Liver (tissue), 9 donors: Measurements from ENCODE around the gene ENOX1. TPM values are rescaled to one million over a fixed set of nuclear protein-coding genes. Genes with fewer than 3 reads are reported as not detected.

Experiments used
- DNase-seq: peaks from one replicate; pipeline ENCODE4 v3.0.0-alpha.2; 2017; ENCODE audit warnings: low spot score
- H3K27ac ChIP-seq, 2 donors: one replicate each; pipeline ENCODE4 v1.7.0; 2013; ENCODE audit warnings: inconsistent platforms in 2 of 2, low read length in 2 of 2, control low read depth in 1 of 2, low read depth in 1 of 2, mild to moderate bottlenecking in 1 of 2
- H3K27me3 ChIP-seq, 4 donors: one replicate each; pipeline versions ENCODE4 v1.6.1 to v1.7.0; 2013; ENCODE audit warnings: low read length in 3 of 4, inconsistent platforms in 1 of 4, mild to moderate bottlenecking in 1 of 4, moderate library complexity in 1 of 4; ENCODE audit not compliant: control insufficient read depth in 4 of 4, insufficient read depth in 4 of 4
- H3K36me3 ChIP-seq, 4 donors: one replicate each; pipeline versions ENCODE4 v1.6.1 to v1.7.0; 2013; ENCODE audit warnings: low read length in 3 of 4, mild to moderate bottlenecking in 3 of 4, low read depth in 1 of 4, moderate library complexity in 1 of 4; ENCODE audit not compliant: control insufficient read depth in 4 of 4, insufficient read depth in 3 of 4
- H3K4me1 ChIP-seq, 4 donors: one replicate each; pipeline versions ENCODE4 v1.6.1 to v1.7.0; 2013; ENCODE audit warnings: low read length in 3 of 4, mild to moderate bottlenecking in 3 of 4, moderate library complexity in 1 of 4; ENCODE audit not compliant: control insufficient read depth in 4 of 4, insufficient read depth in 4 of 4
- H3K4me3 ChIP-seq, 3 donors: one replicate each; pipeline versions ENCODE4 v1.6.1 to v1.7.0; 2013; ENCODE audit warnings: low read length in 3 of 3, control low read depth in 1 of 3, low read depth in 1 of 3, mild to moderate bottlenecking in 1 of 3
- H3K9ac ChIP-seq, 2 donors: one replicate each; pipeline ENCODE4 v1.7.0; 2013; ENCODE audit warnings: low read length in 2 of 2, mild to moderate bottlenecking in 2 of 2, moderate library complexity in 2 of 2, control low read depth in 1 of 2, low read depth in 1 of 2
- H3K9me3 ChIP-seq, 4 donors: one replicate each; pipeline versions ENCODE4 v1.6.1 to v1.7.0; 2013; ENCODE audit warnings: low read length in 3 of 4; ENCODE audit not compliant: control insufficient read depth in 4 of 4
- ATF3 ChIP-seq: IDR thresholded peaks from 2 replicates; pipeline ENCODE4 v1.6.1; 2016; ENCODE audit warnings: antibody characterized with exemption
- CTCF ChIP-seq: fragments of 150-350 bp; IDR thresholded peaks from 2 replicates; pipeline ENCODE4 v1.5.1; 2017; ENCODE audit warnings: improper control_type of control experiment, low read depth, low read length; ENCODE audit not compliant: missing input control
- FOXA1 ChIP-seq: IDR thresholded peaks from 2 replicates; pipeline ENCODE4 v1.6.1; 2016; ENCODE audit warnings: antibody characterized with exemption
- FOXA2 ChIP-seq: IDR thresholded peaks from 2 replicates; pipeline ENCODE4 v1.6.1; 2016; ENCODE audit warnings: antibody characterized with exemption
- GABPA ChIP-seq, 2 donors: IDR thresholded peaks in 1 of 2; conservative IDR thresholded peaks in 1 of 2; 2 replicates each; pipeline ENCODE4 v1.6.1; 2016; ENCODE audit warnings: antibody characterized with exemption in 2 of 2, mild to moderate bottlenecking in 1 of 2, moderate library complexity in 1 of 2
- HNF4A ChIP-seq, 2 donors: conservative IDR thresholded peaks; 2 replicates each; pipeline ENCODE4 v1.6.1; 2016; ENCODE audit warnings: antibody characterized with exemption in 2 of 2, mild to moderate bottlenecking in 2 of 2
- HNF4G ChIP-seq: IDR thresholded peaks from 2 replicates; pipeline ENCODE4 v1.6.1; 2016; ENCODE audit warnings: antibody characterized with exemption
- JUND ChIP-seq, 2 donors: IDR thresholded peaks; 2 replicates each; pipeline ENCODE4 v1.6.1; 2016; ENCODE audit warnings: antibody characterized with exemption in 2 of 2
- MAX ChIP-seq: IDR thresholded peaks from 2 replicates; pipeline ENCODE4 v1.6.1; 2016; ENCODE audit warnings: antibody characterized with exemption
- NR2F2 ChIP-seq: IDR thresholded peaks from 2 replicates; pipeline ENCODE4 v1.6.1; 2016; ENCODE audit warnings: antibody characterized with exemption
- RAD21 ChIP-seq, 2 donors: IDR thresholded peaks; 2 replicates each; pipeline ENCODE4 v1.6.1; 2016; ENCODE audit warnings: antibody characterized with exemption in 2 of 2, mild to moderate bottlenecking in 2 of 2
- REST ChIP-seq: IDR thresholded peaks from 2 replicates; pipeline ENCODE4 v1.6.1; 2016; ENCODE audit warnings: antibody characterized with exemption, mild to moderate bottlenecking
- RXRA ChIP-seq, 2 donors: IDR thresholded peaks; 2 replicates each; pipeline ENCODE4 v1.6.1; 2017 to 2018; ENCODE audit warnings: antibody characterized with exemption in 2 of 2, mild to moderate bottlenecking in 1 of 2
- SP1 ChIP-seq: IDR thresholded peaks from 2 replicates; pipeline ENCODE4 v1.6.1; 2018; ENCODE audit warnings: antibody characterized with exemption, mild to moderate bottlenecking
- YY1 ChIP-seq: IDR thresholded peaks from 2 replicates; pipeline ENCODE4 v1.6.1; 2016; ENCODE audit warnings: antibody characterized with exemption, mild to moderate bottlenecking
- ZBTB33 ChIP-seq: IDR thresholded peaks from 2 replicates; pipeline ENCODE4 v1.6.1; 2016; ENCODE audit warnings: antibody characterized with exemption
- WGBS: extraction: QIAGEN DNeasy Blood & Tissue Kit; methylation state at CpG from one replicate; pipeline ENCODE4 v1.1.7; 2013; 5-methylcytosine and 5-hydroxymethylcytosine counted together
- polyA plus RNA-seq, 2 donors: library from polyadenylated mRNA; stranded (reverse) in 1 of 2; unstranded in 1 of 2; fragments of 200-250 nt in 1 of 2; fragments of >200 nt in 1 of 2; fragmentation: Nextera tagmentation in 1 of 2; extraction: Ambion mirVana in 1 of 2; gene quantifications; one replicate each; pipeline versions ENCODE4 v1.2.1 to v1.2.3, GENCODE V29; 2013 to 2015
- total RNA-seq, 2 donors: library from RNA; depleted of rRNA; stranded (reverse); fragments of >200 nt; gene quantifications; one replicate each; pipeline ENCODE4 v1.2.3, GENCODE V29; 2014
- donor health status: healthy.
- donor health status: healthy.
- donor health status: healthy.
- donor health status: healthy.
- donor health status: healthy.

Gene ENOX1
- total and polyA plus RNA-seq, 4 donors = 0.02 to 0.33 (median 0.08) TPM; not detected in 1

GRCh38 chr13:43469791-43470190 lies 317.0 kb downstream of the ENOX1 start (continued):
- TF ChIP-seq MAX (no peak), SP1 (no peak), HNF4A (conservative IDR thresholded peaks at IDR 0.05) (no peak), HNF4G (no peak), ZBTB33 (no peak), CTCF (no peak)

- no peak for TF ChIP-seq ZBTB33
- TF ChIP-seq NR2F2 = no peak
- no peak for TF ChIP-seq GABPA (IDR thresholded peaks at IDR 0.05 in 1 of 2, conservative IDR thresholded peaks at IDR 0.05 in 1 of 2)
- no peak for TF ChIP-seq HNF4G
- no peak for TF ChIP-seq RXRA (IDR thresholded peaks at IDR 0.05)
- no peak for TF ChIP-seq YY1
- Histone ChIP-seq H3K27ac (no peak overlapping the region), H3K9me3 (no peaks in the 10 kb centered on the region), H3K27me3 (no peaks in the 10 kb centered on the region), H3K4me3 (no peak overlapping the region), H3K4me1 (no peaks in the 10 kb centered on the region), H3K36me3 (no peaks in the 10 kb centered on the region), H3K9ac (no peak overlapping the region)
- no peak for DNase-seq
- WGBS = 81% methylated on average over 3 of the region's 3 CpGs
Measured at GRCh38 chr13:43464578-43465264, 322.1 kb downstream of the ENOX1 start.

- DNase-seq = no peak
- H3K4me1 ChIP-seq = no peaks in the 10 kb centered on the region
- H3K4me3 ChIP-seq = no peak overlapping the region
- no peaks in the 10 kb centered on the region for H3K9me3 ChIP-seq
- H3K27me3 ChIP-seq = peaks cover 0 to 3% (median 0%) of the 10 kb centered on the region in 4 donors
- no peak overlapping the region for H3K27ac ChIP-seq
- WGBS = 95% methylated on average over 10 of the region's 10 CpGs
- no peak for TF ChIP-seq HNF4G
- TF ChIP-seq FOXA2 = no peak
- TF ChIP-seq RXRA (IDR thresholded peaks at IDR 0.05) = no peak
- no peak for TF ChIP-seq ATF3
- TF ChIP-seq YY1 = no peak
- no peak for TF ChIP-seq RAD21 (IDR thresholded peaks at IDR 0.05)
- TF ChIP-seq FOXA1 = no peak
- no peak for TF ChIP-seq JUND (IDR thresholded peaks at IDR 0.05)
- no peak for TF ChIP-seq REST
- no peaks in the 10 kb centered on the region for H3K36me3 ChIP-seq
- H3K9ac ChIP-seq = no peak overlapping the region
Measured at GRCh38 chr13:43448605-43449336, 338.0 kb downstream of the ENOX1 start.
